VCaP (cell line): Measurements from ENCODE around the gene KIF22.
A peak's percentile ranks its signal among the peaks of the same experiment; 100 is the strongest.

Experiments used
- H3K27ac ChIP-seq: fragments of 450-650 bp; 2 replicates; pipeline ENCODE4 v1.5.1; 2017
- TF ChIP-seq, protein P1 (sequence below): fragments of 450-650 bp; conservative IDR thresholded peaks from 2 replicates; pipeline ENCODE4 v1.5.1; 2017; ENCODE audit warnings: mild to moderate bottlenecking, moderate library complexity

The KIF22 gene

DNA sequence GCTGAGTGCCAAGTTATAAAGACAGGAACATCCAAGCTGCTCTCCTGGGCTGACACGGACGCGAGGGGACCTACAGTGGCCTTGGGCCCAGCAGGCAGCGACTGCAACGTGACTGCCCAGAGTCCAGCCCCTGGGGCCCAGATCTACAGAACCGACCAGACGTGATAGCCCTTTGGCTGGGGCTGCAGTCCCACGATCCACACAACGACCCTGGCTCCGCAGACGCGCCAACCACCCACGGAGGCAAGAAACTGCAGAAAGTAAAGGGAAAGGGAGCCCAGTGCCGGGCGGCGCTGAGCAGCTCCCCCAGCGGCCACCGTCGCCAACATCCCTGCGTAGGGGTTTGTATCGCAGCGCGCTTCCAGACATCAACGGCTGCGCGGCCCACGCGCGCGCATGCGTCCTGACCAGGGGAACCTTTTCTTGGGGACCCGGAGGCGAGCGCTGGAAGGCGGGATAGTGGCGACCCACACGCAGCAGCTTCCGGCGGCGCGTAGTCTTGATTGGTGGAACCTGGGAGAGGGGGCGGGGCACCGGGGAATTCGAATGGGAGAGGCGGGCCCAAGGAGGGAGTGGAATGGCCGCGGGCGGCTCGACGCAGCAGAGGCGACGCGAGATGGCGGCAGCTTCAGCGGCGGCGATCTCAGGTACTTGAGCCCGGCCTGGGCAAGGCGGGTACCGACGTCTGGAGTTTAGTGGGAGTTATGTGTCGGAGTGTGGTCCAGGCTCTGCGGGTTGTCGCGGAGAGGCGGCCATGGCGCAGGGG lies at the start of gene KIF22:
TSS of gene KIF22 (plus strand) at position 569 of the 766 bp plus-strand sequence. CDS start at position 578, 9 bp downstream.
- TF ChIP-seq, protein P1, sequence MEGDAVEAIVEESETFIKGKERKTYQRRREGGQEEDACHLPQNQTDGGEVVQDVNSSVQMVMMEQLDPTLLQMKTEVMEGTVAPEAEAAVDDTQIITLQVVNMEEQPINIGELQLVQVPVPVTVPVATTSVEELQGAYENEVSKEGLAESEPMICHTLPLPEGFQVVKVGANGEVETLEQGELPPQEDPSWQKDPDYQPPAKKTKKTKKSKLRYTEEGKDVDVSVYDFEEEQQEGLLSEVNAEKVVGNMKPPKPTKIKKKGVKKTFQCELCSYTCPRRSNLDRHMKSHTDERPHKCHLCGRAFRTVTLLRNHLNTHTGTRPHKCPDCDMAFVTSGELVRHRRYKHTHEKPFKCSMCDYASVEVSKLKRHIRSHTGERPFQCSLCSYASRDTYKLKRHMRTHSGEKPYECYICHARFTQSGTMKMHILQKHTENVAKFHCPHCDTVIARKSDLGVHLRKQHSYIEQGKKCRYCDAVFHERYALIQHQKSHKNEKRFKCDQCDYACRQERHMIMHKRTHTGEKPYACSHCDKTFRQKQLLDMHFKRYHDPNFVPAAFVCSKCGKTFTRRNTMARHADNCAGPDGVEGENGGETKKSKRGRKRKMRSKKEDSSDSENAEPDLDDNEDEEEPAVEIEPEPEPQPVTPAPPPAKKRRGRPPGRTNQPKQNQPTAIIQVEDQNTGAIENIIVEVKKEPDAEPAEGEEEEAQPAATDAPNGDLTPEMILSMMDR, result peak; percentile 81
- H3K27ac ChIP-seq, result peak within 1 kb of the TSS; percentile 92

DNA sequence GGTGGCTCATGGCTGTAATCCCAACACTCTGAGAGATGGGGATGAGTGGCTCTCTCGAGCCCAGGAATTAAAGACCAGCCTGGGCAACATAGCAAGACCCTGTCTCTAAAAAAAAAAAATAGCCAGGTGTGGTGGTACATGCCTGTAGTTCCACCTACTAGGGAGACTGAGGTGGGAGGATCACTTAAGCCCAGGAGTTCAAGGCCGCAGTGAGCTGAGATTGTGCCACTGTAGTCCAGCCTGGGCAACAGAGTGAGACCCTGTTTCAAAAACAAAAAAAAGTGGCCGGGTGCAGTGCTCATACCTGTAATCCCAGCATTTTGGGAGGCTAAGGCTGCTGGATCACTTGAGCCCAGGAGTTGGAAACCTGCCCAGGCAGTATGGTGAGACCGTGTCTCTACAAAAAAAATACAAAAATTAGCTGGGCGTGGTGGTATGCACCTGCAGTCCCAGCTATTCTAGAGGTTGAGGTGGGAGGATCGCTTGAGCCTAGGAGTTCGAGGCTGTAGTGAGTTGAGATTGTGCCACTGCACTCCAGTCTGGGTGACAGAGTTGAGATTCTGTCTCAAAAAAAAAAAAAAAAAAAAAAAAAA lies 47.8 kb upstream of the KIF22 start:
- TF ChIP-seq, protein P1, result no peak
- peak overlapping the region; percentile 98 for H3K27ac ChIP-seq

DNA sequence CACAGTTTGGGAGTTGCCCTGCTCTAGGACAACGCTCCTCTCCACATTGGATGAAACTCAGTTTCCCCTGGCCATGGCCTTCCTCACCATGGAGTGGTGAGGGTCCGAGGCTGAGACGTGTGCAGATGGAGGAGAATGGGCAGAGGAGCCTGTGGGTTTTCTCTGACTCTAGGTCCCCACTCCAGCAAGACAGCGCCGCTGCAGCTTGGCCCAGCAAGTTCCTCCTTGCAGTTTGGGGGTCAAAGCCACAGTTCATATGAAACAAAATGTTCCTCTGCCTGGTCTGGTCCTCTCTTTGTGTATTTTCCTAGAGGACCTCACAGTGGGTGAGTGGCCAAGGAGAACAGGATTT lies 47.1 kb upstream of the KIF22 start:
- H3K27ac ChIP-seq, result peak overlapping the region; percentile 98
- TF ChIP-seq, protein P1, result no peak

DNA sequence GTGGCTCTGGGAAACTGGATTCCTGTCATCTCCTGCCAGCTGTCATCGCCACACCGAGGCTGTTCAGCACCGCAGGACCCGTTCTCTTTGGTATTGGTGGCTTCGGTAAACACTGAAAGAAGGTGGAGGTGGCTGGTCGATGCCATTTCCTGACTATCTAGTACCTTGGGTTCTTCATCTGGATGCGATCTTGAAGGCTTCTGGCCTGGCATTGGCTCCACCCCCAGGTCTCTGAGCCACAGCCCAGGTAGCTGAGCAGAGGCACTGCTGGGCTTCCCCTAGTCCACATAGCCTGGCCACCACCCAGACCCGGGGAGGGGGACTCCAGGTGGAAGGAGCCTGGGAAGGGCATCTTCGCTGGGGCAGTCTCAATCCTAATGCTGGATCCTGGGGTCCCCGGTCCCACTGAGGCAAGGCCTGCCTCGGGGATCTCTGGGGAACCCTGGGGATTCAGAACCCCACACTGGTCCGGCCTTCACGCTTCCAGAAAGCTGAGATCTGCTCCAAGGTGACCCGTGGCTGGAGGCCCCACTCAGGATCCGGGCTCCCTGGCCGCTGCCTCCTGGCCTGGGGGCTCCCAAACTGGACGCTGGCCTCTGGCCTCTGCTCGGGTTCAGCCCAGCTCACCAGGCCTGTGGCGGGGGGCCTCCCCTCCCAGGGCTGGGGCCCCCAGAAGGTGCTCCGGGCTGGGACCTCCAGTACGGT lies 46.6 kb upstream of the KIF22 start:
- TF ChIP-seq, protein P1, result no peak
- peak overlapping the region; percentile 98 for H3K27ac ChIP-seq

DNA sequence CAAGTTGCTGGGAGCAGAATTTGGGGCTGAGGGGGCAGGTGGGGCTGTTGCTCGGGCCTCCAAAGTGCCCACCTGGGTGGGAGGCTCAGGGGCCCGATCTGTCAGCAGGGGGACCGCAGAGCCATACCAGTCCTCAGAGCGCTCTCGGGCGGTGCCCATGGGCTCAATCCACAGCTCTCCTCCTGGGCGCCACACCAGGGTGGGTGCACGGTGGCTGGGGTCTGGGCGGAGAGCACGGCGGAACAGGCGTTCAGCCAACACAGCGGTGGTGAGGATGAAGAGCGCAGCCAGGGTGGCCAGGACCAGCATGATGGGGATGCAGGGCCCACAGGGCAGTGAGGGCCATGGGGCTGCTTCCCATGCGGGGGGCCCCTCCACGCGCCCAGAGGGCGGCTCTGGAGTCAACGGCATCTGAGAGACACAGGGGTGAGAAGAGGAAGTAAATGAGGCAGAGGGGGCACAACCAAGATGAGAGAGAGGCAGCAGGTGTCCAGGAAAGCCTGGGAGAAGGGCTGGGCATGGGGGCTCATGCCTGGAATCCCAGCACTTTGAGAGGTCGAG lies 45.9 kb upstream of the KIF22 start:
- TF ChIP-seq, protein P1, result no peak
- H3K27ac ChIP-seq, result peak overlapping the region; percentile 98

DNA sequence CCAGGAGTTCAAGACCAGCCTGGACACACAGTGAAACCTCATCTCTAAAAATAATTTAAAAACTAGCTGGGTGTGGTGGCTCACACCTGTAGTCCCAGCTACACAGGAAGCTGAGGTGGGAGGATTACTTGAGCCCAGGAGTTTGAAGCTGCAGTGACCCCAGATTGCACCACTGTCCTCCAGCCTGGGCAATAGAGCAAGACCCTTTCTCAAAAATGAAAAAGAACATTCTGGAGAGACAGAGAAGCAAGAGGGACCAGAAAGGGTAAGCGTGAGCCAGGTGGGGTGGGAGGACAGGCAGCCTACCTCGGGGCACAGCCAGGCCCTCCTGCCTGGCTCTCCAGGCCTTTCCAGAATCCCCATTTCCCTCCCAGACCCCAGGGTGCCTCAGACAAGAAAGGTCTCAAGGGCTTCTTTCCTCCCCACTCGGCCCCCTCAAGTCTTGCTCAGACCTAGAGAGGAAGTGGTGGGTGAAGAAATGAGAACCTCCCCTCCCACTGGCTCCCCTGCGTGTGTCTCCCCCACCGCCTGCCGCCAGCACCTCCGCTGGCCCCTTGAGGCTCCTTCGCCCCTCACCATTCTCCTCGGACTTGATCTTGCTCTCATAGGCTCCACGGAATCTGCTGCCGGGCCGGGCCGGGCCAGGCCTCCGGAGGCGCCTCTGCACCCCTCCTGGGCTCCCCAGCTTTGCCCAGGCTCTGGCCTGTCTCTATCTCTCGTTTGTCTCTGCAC lies 45.3 kb upstream of the KIF22 start:
- TF ChIP-seq, protein P1, result no peak
- H3K27ac ChIP-seq, result peak overlapping the region; percentile 98; the same call in 1 of the 2 replicates
